Measurements from ENCODE around the gene LEKR1.

GRCh38 chr3:156792945-156793344, 33.2 kb upstream of the LEKR1 start:
- no peak for TF ChIP-seq CTCF (IDR thresholded peaks at IDR 0.05; ENCODE audit: extremely low read depth in 1 of 2, insufficient read depth in 1 of 2, low read depth in 1 of 2, low read length in 2 of 2)
- TF ChIP-seq, protein P1, sequence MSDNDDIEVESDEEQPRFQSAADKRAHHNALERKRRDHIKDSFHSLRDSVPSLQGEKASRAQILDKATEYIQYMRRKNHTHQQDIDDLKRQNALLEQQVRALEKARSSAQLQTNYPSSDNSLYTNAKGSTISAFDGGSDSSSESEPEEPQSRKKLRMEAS (IDR thresholded peaks at IDR 0.05; ENCODE audit: insufficient read depth, insufficient read length) = no peak
- TF ChIP-seq POLR2AphosphoS5 (IDR thresholded peaks at IDR 0.05; ENCODE audit: insufficient read depth, low read depth, low read length) = no peak

All from endothelial cell of umbilical vein (primary cell).